ENCODE measurements around the gene LRP10.
A peak's percentile ranks its signal among the peaks of the same experiment; 100 is the strongest.

LRP10 gene

GRCh38 chr14:22865424-22866405 is 5.8 kb upstream of the LRP10 start:
- Mint-ChIP-seq H3K4me1 (ENCODE audit: low read depth) (peaks cover 5% of the 10 kb centered on the region), H3K4me3 (no peak overlapping the region), H3K9me3 (peaks cover 7% of the 10 kb centered on the region), H3K36me3 (ENCODE audit: low read depth) (no peaks in the 10 kb centered on the region), H3K27me3 (ENCODE audit: low read depth) (peaks cover 23% of the 10 kb centered on the region), H3K27ac (no peak overlapping the region)
- no peak for DNase-seq (ENCODE audit: low spot score)

GRCh38 chr14:22866874-22867273 is 4.7 kb upstream of the LRP10 start:
- H3K27ac Mint-ChIP-seq: no peak overlapping the region
- H3K36me3 Mint-ChIP-seq (ENCODE audit: low read depth): no peaks in the 10 kb centered on the region
- no peak overlapping the region for H3K4me3 Mint-ChIP-seq

GRCh38 chr14:22870811-22871223 is 723 bp upstream of the LRP10 start:
- Mint-ChIP-seq H3K4me1 (ENCODE audit: low read depth) (peaks cover 18% of the 10 kb centered on the region), H3K4me3 (peak overlapping the region; percentile 91), H3K9me3 (no peaks in the 10 kb centered on the region), H3K27me3 (ENCODE audit: low read depth) (no peaks in the 10 kb centered on the region), H3K36me3 (ENCODE audit: low read depth) (peaks cover 20% of the 10 kb centered on the region), H3K27ac (peak overlapping the region; percentile 94)
- no peak for DNase-seq (ENCODE audit: low spot score)

More at GRCh38 chr14:22866874-22867273, 4.7 kb upstream of the LRP10 start:
- DNase-seq (ENCODE audit: low spot score): no peak
- peaks cover 11% of the 10 kb centered on the region for H3K4me1 Mint-ChIP-seq (ENCODE audit: low read depth)
- H3K9me3 Mint-ChIP-seq: peaks cover 1% of the 10 kb centered on the region
- peaks cover 11% of the 10 kb centered on the region for H3K27me3 Mint-ChIP-seq (ENCODE audit: low read depth)

GRCh38 chr14:22872033-22872832 is 693 bp downstream of the LRP10 start:
- Mint-ChIP-seq H3K9me3 (no peaks in the 10 kb centered on the region), H3K27ac (peak overlapping the region; percentile 94), H3K4me3 (peak overlapping the region; percentile 91), H3K27me3 (ENCODE audit: low read depth) (no peaks in the 10 kb centered on the region), H3K4me1 (ENCODE audit: low read depth) (peaks cover 21% of the 10 kb centered on the region), H3K36me3 (ENCODE audit: low read depth) (peaks cover 29% of the 10 kb centered on the region)
- peak; percentile 65 for DNase-seq (ENCODE audit: low spot score)

GRCh38 chr14:22872833-22873520 is 1.4 kb downstream of the LRP10 start:
- peaks cover 36% of the 10 kb centered on the region for H3K36me3 Mint-ChIP-seq (ENCODE audit: low read depth)
- no peaks in the 10 kb centered on the region for H3K27me3 Mint-ChIP-seq (ENCODE audit: low read depth)
- H3K4me3 Mint-ChIP-seq: peak overlapping the region; percentile 82
- H3K27ac Mint-ChIP-seq: peak overlapping the region; percentile 85
- H3K4me1 Mint-ChIP-seq (ENCODE audit: low read depth): peaks cover 21% of the 10 kb centered on the region
- no peaks in the 10 kb centered on the region for H3K9me3 Mint-ChIP-seq
- no peak for DNase-seq (ENCODE audit: low spot score)

GRCh38 chr14:22875003-22875747 is 3.6 kb downstream of the LRP10 start:
- no peak overlapping the region for H3K27ac Mint-ChIP-seq
- peaks cover 51% of the 10 kb centered on the region for H3K36me3 Mint-ChIP-seq (ENCODE audit: low read depth)
- H3K27me3 Mint-ChIP-seq (ENCODE audit: low read depth): no peaks in the 10 kb centered on the region
- H3K4me1 Mint-ChIP-seq (ENCODE audit: low read depth): peaks cover 23% of the 10 kb centered on the region
- DNase-seq (ENCODE audit: low spot score): no peak
- no peaks in the 10 kb centered on the region for H3K9me3 Mint-ChIP-seq
- no peak overlapping the region for H3K4me3 Mint-ChIP-seq

- H3K4me3 Mint-ChIP-seq: no peak overlapping the region
- H3K27me3 Mint-ChIP-seq (ENCODE audit: low read depth): no peaks in the 10 kb centered on the region
- no peak overlapping the region for H3K27ac Mint-ChIP-seq
- no peak for DNase-seq (ENCODE audit: low spot score)
- peaks cover 51% of the 10 kb centered on the region for H3K36me3 Mint-ChIP-seq (ENCODE audit: low read depth)
- no peaks in the 10 kb centered on the region for H3K9me3 Mint-ChIP-seq
- H3K4me1 Mint-ChIP-seq (ENCODE audit: low read depth): peaks cover 17% of the 10 kb centered on the region
Observed at GRCh38 chr14:22875748-22876319, 4.3 kb downstream of the LRP10 start.

- no peak for DNase-seq (ENCODE audit: low spot score)
- Mint-ChIP-seq H3K4me3 (no peak overlapping the region), H3K36me3 (ENCODE audit: low read depth) (peaks cover 51% of the 10 kb centered on the region), H3K9me3 (no peaks in the 10 kb centered on the region), H3K27me3 (ENCODE audit: low read depth) (no peaks in the 10 kb centered on the region), H3K4me1 (ENCODE audit: low read depth) (peaks cover 13% of the 10 kb centered on the region), H3K27ac (no peak overlapping the region)
Observed at GRCh38 chr14:22877000-22877501, 5.5 kb downstream of the LRP10 start.

GRCh38 chr14:22878271-22879246 is 7.0 kb downstream of the LRP10 start:
- Mint-ChIP-seq H3K27me3 (ENCODE audit: low read depth) (peaks cover 2% of the 10 kb centered on the region), H3K27ac (no peak overlapping the region), H3K9me3 (no peaks in the 10 kb centered on the region), H3K4me3 (no peak overlapping the region), H3K4me1 (ENCODE audit: low read depth) (peaks cover 7% of the 10 kb centered on the region), H3K36me3 (ENCODE audit: low read depth) (peaks cover 46% of the 10 kb centered on the region)
- DNase-seq (ENCODE audit: low spot score): no peak

GRCh38 chr14:22882064-22882463 is 10.5 kb downstream of the LRP10 start:
- H3K27me3 Mint-ChIP-seq (ENCODE audit: low read depth): peaks cover 13% of the 10 kb centered on the region
- no peak for DNase-seq (ENCODE audit: low spot score)
- H3K36me3 Mint-ChIP-seq (ENCODE audit: low read depth): peaks cover 23% of the 10 kb centered on the region
- peaks cover 8% of the 10 kb centered on the region for H3K4me1 Mint-ChIP-seq (ENCODE audit: low read depth)
- peak overlapping the region; percentile 5 for H3K27ac Mint-ChIP-seq
- no peak overlapping the region for H3K4me3 Mint-ChIP-seq
- H3K9me3 Mint-ChIP-seq: no peaks in the 10 kb centered on the region

- Mint-ChIP-seq H3K36me3 (ENCODE audit: low read depth) (peaks cover 18% of the 10 kb centered on the region), H3K4me1 (ENCODE audit: low read depth) (peaks cover 13% of the 10 kb centered on the region), H3K27me3 (ENCODE audit: low read depth) (peaks cover 14% of the 10 kb centered on the region), H3K9me3 (no peaks in the 10 kb centered on the region), H3K27ac (no peak overlapping the region), H3K4me3 (no peak overlapping the region)
- DNase-seq (ENCODE audit: low spot score): no peak
Observed at GRCh38 chr14:22882529-22883172, 11.1 kb downstream of the LRP10 start.
